Calu3 (cell line): ENCODE results near the gene ASMTL. TPM values are rescaled to one million over a fixed set of nuclear protein-coding genes. Genes with fewer than 3 reads are reported as not detected.
"Not testable (repeated sequence)": the region's sequence is repeated elsewhere in the genome, so short reads cannot be mapped to it uniquely, and the experiment has no call there.

Experiments used
- BruUV-seq: library from RNA; stranded (reverse); fragments of 400-500 nt; replicated peaks from 2 replicates; lab custom pipeline; 2021; lab: Mats Ljungman, UMichigan
- CTCF ChIA-PET: fragments of 300-600 bp; sonication (Branson Sonifier 250); formaldehyde crosslinking; loops from one replicate; lab custom pipeline; 2022; ENCODE audit warnings: antibody characterized with exemption; lab: Charles Lee
- DNase-seq: peaks from one replicate; pipeline ENCODE4 v3.0.0; 2022
- H3K27ac Mint-ChIP-seq: one replicate; pipeline ENCODE4 v1.8.0; 2022; ENCODE audit warnings: mixed read lengths; ENCODE audit not compliant: unreplicated experiment
- H3K27me3 Mint-ChIP-seq: one replicate; pipeline ENCODE4 v1.8.0; 2022; ENCODE audit warnings: mixed read lengths; ENCODE audit not compliant: unreplicated experiment
- H3K36me3 Mint-ChIP-seq: one replicate; pipeline ENCODE4 v1.8.0; 2022; ENCODE audit warnings: mild to moderate bottlenecking, moderate library complexity, mixed read lengths; ENCODE audit not compliant: insufficient read depth, unreplicated experiment
- H3K4me1 Mint-ChIP-seq: one replicate; pipeline ENCODE4 v1.8.0; 2022; ENCODE audit warnings: mild to moderate bottlenecking, low read depth, mixed read lengths; ENCODE audit not compliant: unreplicated experiment
- H3K4me3 Mint-ChIP-seq: one replicate; pipeline ENCODE4 v1.8.0; 2022; ENCODE audit warnings: mild to moderate bottlenecking, low read depth, moderate library complexity, mixed read lengths; ENCODE audit not compliant: unreplicated experiment
- H3K9me3 Mint-ChIP-seq: one replicate; pipeline ENCODE4 v1.8.0; 2022; ENCODE audit warnings: low read depth, mixed read lengths; ENCODE audit not compliant: unreplicated experiment
- intact Hi-C: fragments of 100-400 bp; cut with micrococcal nuclease; formaldehyde crosslinking; loops from one replicate; pipeline ENCODE4 v1.10.0; 2022; ENCODE audit not compliant: unreplicated experiment
- total RNA-seq: library from RNA; stranded (reverse); gene quantifications from 2 replicates; pipeline ENCODE4 v1.2.3, GENCODE V29; 2022
- TF ChIP-seq, protein P1 (sequence below): fragments of 200-600 bp; IDR thresholded peaks from one replicate; pipeline ENCODE4 v1.8.0; 2022; ENCODE audit warnings: antibody characterized with exemption; ENCODE audit not compliant: unreplicated experiment

The ASMTL gene
- total RNA-seq, 1 experiment from 2014 or later = 14.4 TPM

DNA sequence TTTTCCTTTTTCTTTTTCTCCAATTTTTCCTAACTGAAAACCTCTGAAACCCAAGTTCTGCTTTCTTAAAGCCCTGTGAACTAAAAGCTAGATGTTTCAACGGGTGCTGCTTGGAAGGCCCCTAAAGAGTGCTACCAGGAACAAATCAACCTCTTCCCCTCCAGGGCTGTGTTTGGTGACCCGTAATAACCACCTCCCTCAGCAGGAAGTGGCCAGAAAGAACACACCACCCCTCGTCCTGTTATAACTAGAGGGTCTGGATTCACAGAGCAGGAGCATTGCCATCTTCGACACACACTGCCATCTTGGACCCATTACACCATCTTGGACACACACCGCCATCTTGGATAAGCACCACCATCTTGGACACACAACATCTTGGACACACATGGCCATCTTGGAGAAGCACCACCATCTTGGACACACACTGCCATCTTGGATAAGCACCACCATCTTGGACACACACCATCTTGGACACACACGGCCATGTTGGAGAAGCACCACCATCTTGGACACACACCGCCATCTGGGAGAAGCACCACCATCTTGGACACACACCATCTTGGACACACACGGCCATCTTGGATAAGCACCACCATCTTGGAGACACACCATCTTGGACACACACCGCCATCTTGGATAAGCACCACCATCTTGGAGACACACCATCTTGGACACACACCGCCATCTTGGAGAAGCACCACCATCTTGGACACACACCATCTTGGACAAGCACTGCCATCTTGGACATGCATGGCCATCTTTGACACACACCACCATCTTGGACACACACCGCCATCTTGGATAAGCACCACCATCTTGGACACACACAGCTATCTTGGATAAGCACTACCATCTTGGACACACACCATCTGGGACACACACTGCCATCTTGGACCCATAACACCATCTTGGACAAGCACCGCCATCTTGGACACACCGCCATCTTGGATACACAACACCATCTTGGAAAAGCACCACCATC lies 5.4 kb downstream of the ASMTL start:
- H3K27me3 Mint-ChIP-seq, H3K4me3 Mint-ChIP-seq, DNase-seq, CTCF ChIA-PET, BruUV-seq, intact Hi-C loops, H3K27ac Mint-ChIP-seq, H3K4me1 Mint-ChIP-seq: not testable (repeated sequence)
- Mint-ChIP-seq H3K36me3 (peaks cover 33% of the 10 kb centered on the region), H3K9me3 (peaks cover 12% of the 10 kb centered on the region)

DNA sequence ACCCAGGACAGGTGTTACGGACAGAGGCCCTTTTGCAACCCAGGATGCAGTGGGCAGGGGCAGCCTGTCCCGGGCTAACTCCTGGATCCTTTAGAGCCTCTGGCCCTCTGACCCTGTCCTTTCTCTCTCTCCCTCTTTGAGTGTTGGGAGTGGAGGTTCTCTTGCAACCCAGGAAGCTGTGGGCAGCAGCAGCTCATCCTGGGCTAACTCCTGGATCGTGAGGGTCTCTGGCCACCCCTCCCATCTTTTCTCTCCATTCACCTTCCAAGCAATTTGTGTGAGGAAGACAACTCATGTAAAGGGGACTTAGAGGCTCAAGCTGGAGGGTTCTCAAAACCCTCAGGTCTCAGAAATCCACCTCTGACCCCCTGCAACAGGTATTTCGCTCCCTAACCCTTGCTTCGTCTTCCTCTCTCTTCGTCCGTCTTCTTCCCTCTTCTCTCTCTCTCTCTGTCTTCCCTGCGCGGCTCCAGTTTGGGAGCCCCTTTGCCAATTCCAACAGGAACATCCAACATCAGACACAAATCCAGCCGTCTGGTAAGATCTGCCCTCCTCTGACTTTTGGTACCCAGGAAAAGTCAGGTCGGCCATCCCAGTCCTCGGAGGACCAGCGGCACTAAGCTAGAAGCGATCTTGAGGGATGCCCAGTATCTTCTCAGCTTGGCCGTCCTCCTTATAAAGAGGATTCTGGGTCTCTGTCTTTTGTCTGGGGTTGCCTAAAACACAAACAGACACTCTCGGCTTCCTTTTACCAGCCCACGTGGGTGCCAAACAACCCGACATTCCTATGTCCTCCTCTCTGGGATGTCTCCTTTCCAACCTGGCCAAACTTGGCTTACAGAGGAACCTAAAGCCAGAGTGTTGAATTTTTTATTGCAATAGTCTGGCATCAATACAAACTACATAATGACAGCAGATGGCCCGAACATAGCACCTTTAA lies 7.9 kb downstream of the ASMTL start:
- H3K27me3 Mint-ChIP-seq = no peaks in the 10 kb centered on the region
- no peak overlapping the region for H3K4me3 Mint-ChIP-seq
- no peaks in the 10 kb centered on the region for H3K4me1 Mint-ChIP-seq
- no TSS peak for BruUV-seq
- intact Hi-C loops = no loop called here
- H3K27ac Mint-ChIP-seq = no peak overlapping the region
- no peak for DNase-seq
- TF ChIP-seq, protein P1, sequence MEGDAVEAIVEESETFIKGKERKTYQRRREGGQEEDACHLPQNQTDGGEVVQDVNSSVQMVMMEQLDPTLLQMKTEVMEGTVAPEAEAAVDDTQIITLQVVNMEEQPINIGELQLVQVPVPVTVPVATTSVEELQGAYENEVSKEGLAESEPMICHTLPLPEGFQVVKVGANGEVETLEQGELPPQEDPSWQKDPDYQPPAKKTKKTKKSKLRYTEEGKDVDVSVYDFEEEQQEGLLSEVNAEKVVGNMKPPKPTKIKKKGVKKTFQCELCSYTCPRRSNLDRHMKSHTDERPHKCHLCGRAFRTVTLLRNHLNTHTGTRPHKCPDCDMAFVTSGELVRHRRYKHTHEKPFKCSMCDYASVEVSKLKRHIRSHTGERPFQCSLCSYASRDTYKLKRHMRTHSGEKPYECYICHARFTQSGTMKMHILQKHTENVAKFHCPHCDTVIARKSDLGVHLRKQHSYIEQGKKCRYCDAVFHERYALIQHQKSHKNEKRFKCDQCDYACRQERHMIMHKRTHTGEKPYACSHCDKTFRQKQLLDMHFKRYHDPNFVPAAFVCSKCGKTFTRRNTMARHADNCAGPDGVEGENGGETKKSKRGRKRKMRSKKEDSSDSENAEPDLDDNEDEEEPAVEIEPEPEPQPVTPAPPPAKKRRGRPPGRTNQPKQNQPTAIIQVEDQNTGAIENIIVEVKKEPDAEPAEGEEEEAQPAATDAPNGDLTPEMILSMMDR = no peak
- CTCF ChIA-PET = no interaction called here
- peaks cover 13% of the 10 kb centered on the region for H3K36me3 Mint-ChIP-seq
- H3K9me3 Mint-ChIP-seq = peaks cover 12% of the 10 kb centered on the region

DNA sequence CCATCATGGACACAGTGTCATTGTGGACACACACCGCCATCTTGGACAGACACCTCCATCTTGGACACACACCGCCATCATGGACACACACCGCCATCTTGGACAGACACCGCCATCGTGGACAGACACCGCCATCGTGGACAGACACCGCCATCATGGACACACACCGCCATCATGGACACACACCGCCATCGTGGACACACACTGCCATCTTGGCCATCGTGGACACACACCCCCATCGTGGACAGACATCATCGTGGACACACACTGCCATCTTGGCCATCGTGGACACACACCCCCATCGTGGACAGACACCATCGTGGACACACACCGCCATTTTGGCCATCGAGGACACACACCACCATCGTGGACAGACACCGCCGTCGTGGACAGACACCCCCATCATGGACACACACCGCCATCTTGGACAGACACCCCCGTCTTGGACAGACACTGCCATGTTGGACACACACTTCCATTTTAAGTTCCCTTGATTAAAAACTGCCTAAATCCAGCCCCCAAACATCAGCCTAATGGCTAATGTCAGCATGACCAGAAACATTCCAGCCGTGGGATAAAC lies 9.1 kb downstream of the ASMTL start:
- CTCF ChIA-PET = no interaction called here
- TF ChIP-seq, protein P1 = no peak
- intact Hi-C loops = no loop called here
- Mint-ChIP-seq H3K36me3 (peaks cover 11% of the 10 kb centered on the region), H3K4me1 (no peaks in the 10 kb centered on the region), H3K4me3 (no peak overlapping the region), H3K27me3 (no peaks in the 10 kb centered on the region), H3K27ac (no peak overlapping the region), H3K9me3 (peaks cover 5% of the 10 kb centered on the region)
- no peak for DNase-seq
- no TSS peak for BruUV-seq

DNA sequence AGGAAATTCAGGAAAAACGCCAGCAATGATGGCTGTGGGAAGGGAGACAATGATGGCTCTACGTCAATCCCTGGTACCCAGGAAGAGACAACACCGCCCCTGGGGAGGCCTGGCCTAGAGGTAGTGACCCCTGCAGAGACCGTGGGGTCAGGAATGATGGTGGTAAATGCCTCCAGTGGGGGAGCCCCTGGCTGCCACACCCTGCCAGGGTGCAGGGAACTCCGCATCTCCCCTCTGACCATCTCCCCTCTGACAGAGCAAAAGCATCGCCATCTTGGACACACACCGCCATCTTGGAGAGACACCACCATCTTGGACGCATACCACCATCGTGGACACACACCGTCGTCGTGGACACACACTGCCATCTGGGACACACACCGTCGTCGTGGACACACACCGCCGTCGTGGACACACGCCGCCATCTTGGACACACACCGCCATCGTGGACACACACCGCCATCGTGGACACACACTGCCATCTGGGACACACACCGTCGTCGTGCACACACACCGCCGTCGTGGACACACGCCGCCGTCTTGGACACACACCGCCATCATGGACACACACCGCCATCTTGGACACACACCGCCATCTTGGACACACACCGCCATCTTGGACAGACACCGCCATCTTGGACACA lies 9.9 kb downstream of the ASMTL start:
- Mint-ChIP-seq H3K4me1 (no peaks in the 10 kb centered on the region), H3K27ac (no peak overlapping the region), H3K4me3 (no peak overlapping the region), H3K27me3 (no peaks in the 10 kb centered on the region), H3K9me3 (peaks cover 5% of the 10 kb centered on the region), H3K36me3 (peaks cover 11% of the 10 kb centered on the region)
- CTCF ChIA-PET = no interaction called here
- BruUV-seq = no TSS peak
- TF ChIP-seq, protein P1 = no peak
- intact Hi-C loops = no loop called here
- DNase-seq = no peak
